Vagina (tissue), 2 donors: Measurements from ENCODE around the gene LDLRAD3.

Experiments used
- POLR2A ChIP-seq, 2 donors: fragments of 450-650 bp; IDR thresholded peaks; one replicate each; pipeline ENCODE4 v1.6.1; 2017; ENCODE audit warnings: antibody characterized with exemption in 2 of 2, mild to moderate bottlenecking in 2 of 2, moderate library complexity in 2 of 2
- POLR2AphosphoS5 ChIP-seq, 2 donors: sonication (generic); formaldehyde crosslinking; IDR thresholded peaks; one replicate each; pipeline ENCODE4 v1.9.0; 2017; ENCODE audit warnings: antibody characterized with exemption in 2 of 2, mild to moderate bottlenecking in 2 of 2, low read depth in 1 of 2; ENCODE audit not compliant: insufficient read depth in 1 of 2
- TF ChIP-seq, protein P1 (sequence below), 3 experiments: fragments of 450-650 bp in 2 of 3; fragments of 200-600 bp in 1 of 3; sonication (generic) in 1 of 3; IDR thresholded peaks; one replicate each; pipeline ENCODE4 v1.5.1; 2017 to 2019; ENCODE audit warnings: antibody characterized with exemption in 3 of 3, mild to moderate bottlenecking in 2 of 3, moderate library complexity in 2 of 3

DNA sequence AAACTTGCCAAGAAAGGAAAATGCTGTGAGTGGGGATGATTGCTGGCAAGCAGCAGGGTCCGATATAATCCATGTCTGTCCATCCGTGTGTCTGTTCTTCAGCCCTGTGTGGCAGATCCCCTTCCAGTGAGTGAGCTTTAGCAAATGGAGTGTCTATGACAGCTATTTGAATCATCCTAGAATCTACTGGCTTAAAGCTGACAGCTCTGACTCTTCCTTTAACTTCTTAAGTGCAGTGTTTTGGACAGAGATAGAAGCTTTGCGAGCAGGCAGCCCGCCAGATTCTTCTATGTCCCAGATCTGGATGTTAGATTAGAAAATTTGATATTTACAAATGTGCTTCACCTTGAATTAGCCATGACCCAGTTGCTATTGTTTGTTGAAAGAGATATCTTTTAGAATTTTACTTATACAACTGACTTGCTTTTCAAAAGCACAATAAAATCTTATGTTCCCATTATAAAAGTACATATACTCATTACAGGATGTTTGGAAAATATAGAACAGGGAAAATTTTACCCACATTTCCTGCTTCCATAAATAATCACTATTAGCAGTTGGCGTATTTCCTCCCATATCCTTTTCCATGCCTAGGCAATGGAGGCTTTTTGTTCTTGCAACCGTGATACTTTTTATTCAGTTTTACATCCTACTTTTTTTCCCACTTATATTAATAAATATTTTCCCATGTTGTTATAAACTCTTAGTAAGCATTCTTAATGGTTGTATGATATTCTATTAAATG lies 220.8 kb downstream of the LDLRAD3 start:
- no peak for TF ChIP-seq POLR2AphosphoS5 (IDR thresholded peaks at IDR 0.05; ENCODE audit: insufficient read depth in 1 of 2, low read depth in 1 of 2)
- TF ChIP-seq, protein P1, sequence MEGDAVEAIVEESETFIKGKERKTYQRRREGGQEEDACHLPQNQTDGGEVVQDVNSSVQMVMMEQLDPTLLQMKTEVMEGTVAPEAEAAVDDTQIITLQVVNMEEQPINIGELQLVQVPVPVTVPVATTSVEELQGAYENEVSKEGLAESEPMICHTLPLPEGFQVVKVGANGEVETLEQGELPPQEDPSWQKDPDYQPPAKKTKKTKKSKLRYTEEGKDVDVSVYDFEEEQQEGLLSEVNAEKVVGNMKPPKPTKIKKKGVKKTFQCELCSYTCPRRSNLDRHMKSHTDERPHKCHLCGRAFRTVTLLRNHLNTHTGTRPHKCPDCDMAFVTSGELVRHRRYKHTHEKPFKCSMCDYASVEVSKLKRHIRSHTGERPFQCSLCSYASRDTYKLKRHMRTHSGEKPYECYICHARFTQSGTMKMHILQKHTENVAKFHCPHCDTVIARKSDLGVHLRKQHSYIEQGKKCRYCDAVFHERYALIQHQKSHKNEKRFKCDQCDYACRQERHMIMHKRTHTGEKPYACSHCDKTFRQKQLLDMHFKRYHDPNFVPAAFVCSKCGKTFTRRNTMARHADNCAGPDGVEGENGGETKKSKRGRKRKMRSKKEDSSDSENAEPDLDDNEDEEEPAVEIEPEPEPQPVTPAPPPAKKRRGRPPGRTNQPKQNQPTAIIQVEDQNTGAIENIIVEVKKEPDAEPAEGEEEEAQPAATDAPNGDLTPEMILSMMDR (IDR thresholded peaks at IDR 0.05), result no peak
- TF ChIP-seq POLR2A (IDR thresholded peaks at IDR 0.05), result no peak
